Measurements from ENCODE around the gene RBBP9. TPM values are rescaled to one million over a fixed set of nuclear protein-coding genes. Genes with fewer than 3 reads are reported as not detected.

The RBBP9 gene
- total and polyA plus RNA-seq, 2 of the 4 experiments (the other 2 are of a cell fraction): 4.8 to 31.4 TPM

GRCh38 chr20:18466894-18467730, 29.9 kb downstream of the RBBP9 start, which contains the start of the genes DZANK1 and POLR3F:
TSS of gene DZANK1 (minus strand) at chr20:18467030. CDS start at chr20:18465358, 1,672 bp downstream.
TSS of gene POLR3F (plus strand) at chr20:18467390. CDS start at chr20:18467507, 117 bp downstream.
- DNase-seq (peak; percentile 94), ATAC-seq (ENCODE audit: low read depth) (peak; percentile 100)
- H3K14ac ChIP-seq (replicated peaks; ENCODE audit: low read depth, low read length): peak within 1 kb of the TSS; percentile 98
- in situ Hi-C loops (cut with MboI; ENCODE audit: low sequenced_read_pairs) (no loop called here), dilution Hi-C loops (cut with HindIII; ENCODE audit: low sequenced_read_pairs, unreplicated experiment) (no loop called here), intact Hi-C loops (cut with micrococcal nuclease) (loop anchor here (1.0 to 10.0 kb wide), 3 partner anchors 40 to 162 kb away; partner anchors contain the start of gene SEC23B)
- H2AK5ac ChIP-seq (ENCODE audit: low read depth, low read length): no peak within 1 kb of the TSS
- H3K23ac ChIP-seq (ENCODE audit: low read depth, low read length): peak within 1 kb of the TSS; percentile 90; the same call in 1 of the 2 replicates
- no peaks in the 10 kb centered on the region for H4K20me1 ChIP-seq (ENCODE audit: insufficient read depth, low read length)
- 2% methylated on average over 13 of the region's 57 CpGs; no CpG with 5 or more reads in 1 of the 2 experiments for WGBS, 2 experiments (ENCODE audit: extremely low coverage in 2 of 2, insufficient read length in 1 of 2)
- peak within 1 kb of the TSS; percentile 100 for H4K91ac ChIP-seq (ENCODE audit: insufficient read depth, low read depth, low read length)
- peaks cover 15 to 30% of the 10 kb centered on the region in 2 experiments for H3K79me1 ChIP-seq (ENCODE audit: low read depth in 1 of 2, low read length in 2 of 2)
- H3K4me2 ChIP-seq (ENCODE audit: low read depth, low read length): peak within 1 kb of the TSS; percentile 98
- H4K8ac ChIP-seq (ENCODE audit: low read depth in 2 of 2, low read length in 2 of 2): peak within 1 kb of the TSS; percentile 96 to 97
- H3K9me1 ChIP-seq (ENCODE audit: insufficient read depth, low read length): no peaks in the 10 kb centered on the region
- H3K4me3 ChIP-seq (ENCODE audit: insufficient read depth, low read depth, low read length): peak within 1 kb of the TSS; percentile 75
- peak within 1 kb of the TSS; percentile 72 for H4K5ac ChIP-seq (ENCODE audit: low read depth, low read length)
- H3K9me3 ChIP-seq (ENCODE audit: control insufficient read depth, insufficient read depth, low read length): no peaks in the 10 kb centered on the region
- ChIA-PET CTCF (interaction anchor here (1.0 kb wide), 1 partner anchor 191 kb away, joined by 3 read pairs; no protein-coding TSS in a partner anchor), POLR2A (ENCODE audit: unreplicated experiment) (interaction anchor here (0.6 to 1.8 kb wide), 2 partner anchors 21 to 40 kb away, joined by 4 to 6 read pairs; no protein-coding TSS in a partner anchor)
- H2AFZ ChIP-seq (replicated peaks; ENCODE audit: low read length, poor library complexity): peak within 1 kb of the TSS; percentile 96
- H3K27me3 ChIP-seq (ENCODE audit: control insufficient read depth, insufficient read depth, low read length): no peaks in the 10 kb centered on the region
- peak within 1 kb of the TSS; percentile 86 for H3K9ac ChIP-seq (ENCODE audit: low read depth, low read length)
- H2AK9ac ChIP-seq (replicated peaks; ENCODE audit: low read depth, low read length, poor library complexity): peak within 1 kb of the TSS; percentile 92
- H3K4ac ChIP-seq (ENCODE audit: low read depth, low read length): peak within 1 kb of the TSS; percentile 94
- peak within 1 kb of the TSS; percentile 100 for H3K56ac ChIP-seq (ENCODE audit: extremely low read depth, insufficient read depth, low read length)
- peak within 1 kb of the TSS; percentile 95 for H2BK120ac ChIP-seq (ENCODE audit: low read depth, low read length)
- BruUV-seq (replicated peaks): no TSS peak
- peak within 1 kb of the TSS; percentile 93 for H2BK5ac ChIP-seq (ENCODE audit: low read depth, low read length, poor library complexity, severe bottlenecking)
- H2BK20ac ChIP-seq (ENCODE audit: low read depth, low read length): peak within 1 kb of the TSS; percentile 55
- no peak for TF ChIP-seq MAZ (IDR thresholded peaks at IDR 0.05; ENCODE audit: borderline replicate concordance, low read depth, low read length)
- TF ChIP-seq POLR2A (IDR thresholded peaks at IDR 0.05; ENCODE audit: low read depth, low read length): peak; percentile 56; the same call in 1 of the 2 replicates
- TF ChIP-seq MXI1 (IDR thresholded peaks at IDR 0.05; ENCODE audit: borderline replicate concordance, low read depth, low read length): peak; percentile 72
- no peak for TF ChIP-seq CHD1 (IDR thresholded peaks at IDR 0.05; ENCODE audit: low read depth, low read length)
- no peak for TF ChIP-seq CEBPB (IDR thresholded peaks at IDR 0.05; ENCODE audit: low read depth, low read length)
- 0 out of 2 replicates have a peak, but pooled peaks have one; percentile 2 for TF ChIP-seq SMC3 (IDR thresholded peaks at IDR 0.05; ENCODE audit: low read depth, low read length)
- TF ChIP-seq NFE2L2 (IDR thresholded peaks at IDR 0.05; ENCODE audit: low read depth, low read length): no peak
- TF ChIP-seq RCOR1 (IDR thresholded peaks at IDR 0.05; ENCODE audit: insufficient replicate concordance, low read length): peak; percentile 18
- peak within 1 kb of the TSS; percentile 65 for H3K18ac ChIP-seq (ENCODE audit: low read depth, low read length)
- H3K27ac ChIP-seq (ENCODE audit: insufficient read depth, low read length): peak within 1 kb of the TSS; percentile 85
- H3K4me1 ChIP-seq (ENCODE audit: control insufficient read depth, insufficient read depth, low read length): peaks cover 1% of the 10 kb centered on the region; the same call in 1 of the 2 replicates
- H2BK15ac ChIP-seq (ENCODE audit: low read depth, low read length): peak within 1 kb of the TSS; percentile 100
- peaks cover 4% of the 10 kb centered on the region for H3K36me3 ChIP-seq (ENCODE audit: control insufficient read depth, insufficient read depth, low read length)
